Fibroblast of lung (primary cell): ENCODE data around the gene TNRC6C. TPM values are rescaled to one million over a fixed set of nuclear protein-coding genes. Genes with fewer than 3 reads are reported as not detected.

ENCODE experiments used
- DNase-seq, 2 donors: peaks; one replicate each; pipeline versions ENCODE4 v3.0.0 to v3.0.0-alpha.2; 2010; ENCODE audit warnings: low read depth in 2 of 2
- H2AFZ ChIP-seq: 2 replicates; pipeline ENCODE4 v1.5.1; 2012; ENCODE audit warnings: low read length, control low read depth, inconsistent platforms
- H3K27ac ChIP-seq: 2 replicates; pipeline ENCODE4 v1.5.1; 2011; ENCODE audit warnings: low read length, control low read depth; ENCODE audit not compliant: insufficient read depth
- H3K27me3 ChIP-seq: 2 replicates; pipeline ENCODE4 v1.5.1; 2011; ENCODE audit warnings: mild to moderate bottlenecking, low read length; ENCODE audit not compliant: control insufficient read depth, insufficient read depth
- H3K36me3 ChIP-seq: 2 replicates; pipeline ENCODE4 v1.5.1; 2011; ENCODE audit warnings: low read length; ENCODE audit not compliant: control insufficient read depth, insufficient read depth
- H3K4me1 ChIP-seq: 2 replicates; pipeline ENCODE4 v1.5.1; 2011; ENCODE audit warnings: low read length; ENCODE audit not compliant: control insufficient read depth, insufficient read depth; ENCODE audit errors: extremely low read depth
- H3K4me2 ChIP-seq: 2 replicates; pipeline ENCODE4 v1.5.1; 2011; ENCODE audit warnings: low read length, control low read depth; ENCODE audit not compliant: insufficient read depth; ENCODE audit errors: extremely low read depth
- H3K4me3 ChIP-seq, 4 experiments: fragments of 200-600 bp in 1 of 4; sonication (generic) in 1 of 4; replicated peaks in 1 of 4; 2 replicates each; pipeline ENCODE4 v1.5.1; 2011 to 2016; ENCODE audit warnings: low read length in 4 of 4, low read depth in 3 of 4, mild to moderate bottlenecking in 3 of 4, control low read depth in 2 of 4, inconsistent platforms in 1 of 4, mixed read lengths in 1 of 4; ENCODE audit not compliant: insufficient read depth in 1 of 4; ENCODE audit errors: control extremely low read depth in 1 of 4
- H3K79me2 ChIP-seq: 2 replicates; pipeline ENCODE4 v1.5.1; 2012; ENCODE audit warnings: mild to moderate bottlenecking, low read length, inconsistent platforms; ENCODE audit not compliant: control insufficient read depth, insufficient read depth
- H3K9ac ChIP-seq: 2 replicates; pipeline ENCODE4 v1.5.1; 2011; ENCODE audit warnings: mild to moderate bottlenecking, low read length, control low read depth; ENCODE audit not compliant: insufficient read depth
- H3K9me3 ChIP-seq: 2 replicates; pipeline ENCODE4 v1.5.1; 2012; ENCODE audit warnings: low read depth, low read length; ENCODE audit not compliant: control insufficient read depth, insufficient read depth
- H4K20me1 ChIP-seq: 2 replicates; pipeline ENCODE4 v1.5.1; 2011; ENCODE audit warnings: low read length; ENCODE audit not compliant: control insufficient read depth, insufficient read depth; ENCODE audit errors: extremely low read depth
- CTCF ChIP-seq, 2 donors: IDR thresholded peaks in 1 of 2; conservative IDR thresholded peaks in 1 of 2; 1 replicate in 1 of 2; 2 replicates in 1 of 2; pipeline ENCODE4 v1.5.1; 2011 to 2012; ENCODE audit warnings: low read length in 2 of 2, control low read depth in 1 of 2, inconsistent platforms in 1 of 2, low read depth in 1 of 2, mild to moderate bottlenecking in 1 of 2
- EZH2 ChIP-seq: IDR thresholded peaks from 2 replicates; pipeline ENCODE4 v1.5.1; 2012; ENCODE audit warnings: low read length, control low read depth, mild to moderate bottlenecking; ENCODE audit errors: missing control alignments
- polyA plus RNA-seq, 2 donors: library from polyadenylated mRNA; depleted of rRNA in 1 of 2; stranded (reverse) in 1 of 2; unstranded in 1 of 2; fragments of >200 nt; gene quantifications; 2 replicates each; pipeline ENCODE4 v1.2.1, GENCODE V29; 2011 to 2012; ENCODE audit warnings: missing spikeins in 1 of 2
- total RNA-seq: library from RNA; depleted of rRNA; stranded (reverse); fragments of >200 nt; gene quantifications from 2 replicates; pipeline ENCODE4 v1.2.1, GENCODE V29; 2014

TNRC6C gene
- total and polyA plus RNA-seq, 2 donors (not counting 1 experiment from before 2014, with no cell fraction given), result 2.1 to 4.6 TPM

GRCh38 chr17:78019367-78019975 is 61.0 kb downstream of the TNRC6C start:
- TF ChIP-seq EZH2 (no peak), CTCF (conservative IDR thresholded peaks at IDR 0.05 in 1 of 2, IDR thresholded peaks at IDR 0.05 in 1 of 2; ENCODE audit: low read depth in 1 of 2, low read length in 2 of 2) (peak; percentile 26 to 49)
- Histone ChIP-seq H3K36me3 (no peaks in the 10 kb centered on the region), H2AFZ (no peak overlapping the region), H3K9ac (no peak overlapping the region), H3K9me3 (no peaks in the 10 kb centered on the region), H3K4me2 (no peak overlapping the region), H3K79me2 (no peaks in the 10 kb centered on the region), H4K20me1 (no peaks in the 10 kb centered on the region), H3K4me1 (peaks cover 4% of the 10 kb centered on the region), H3K27ac (no peak overlapping the region), H3K4me3 (no peak overlapping the region), H3K27me3 (no peaks in the 10 kb centered on the region)
- DNase-seq, result peak; percentile 33 to 67

DNA sequence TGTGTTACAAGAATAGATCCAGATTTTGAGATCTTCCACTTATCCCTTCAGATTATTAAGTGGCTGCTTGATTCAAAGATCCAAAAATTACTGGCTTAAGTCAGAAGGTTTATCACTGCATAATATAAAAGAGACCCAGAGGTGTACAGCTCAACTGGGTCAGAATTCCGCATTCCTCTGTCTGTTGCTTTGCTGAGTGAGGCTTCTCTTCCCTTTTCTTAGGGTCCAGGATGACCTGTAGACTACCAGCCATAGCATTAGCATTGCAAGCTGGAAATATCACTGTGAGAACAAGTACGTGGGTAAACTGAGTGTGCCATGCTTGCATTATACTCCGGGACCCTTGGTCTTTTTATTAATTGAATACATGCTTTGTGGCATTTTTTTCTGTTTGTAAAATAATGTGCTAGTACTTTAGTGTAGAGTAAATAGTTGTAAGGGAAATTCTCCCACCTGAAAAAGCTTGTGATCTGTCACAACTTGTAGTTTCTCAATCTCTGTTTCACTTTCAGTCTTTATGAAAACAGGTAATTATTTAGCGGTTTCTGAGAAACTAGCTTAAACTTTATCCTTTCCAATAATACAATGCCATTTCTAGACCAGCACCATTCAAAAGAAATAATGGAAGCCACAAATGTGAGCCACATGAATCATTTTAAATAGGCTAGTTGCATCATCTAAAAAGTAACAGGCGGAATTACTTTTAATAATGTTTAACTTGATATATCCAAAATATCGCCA is 61.6 kb downstream of the TNRC6C start:
- Histone ChIP-seq H3K9ac (no peak overlapping the region), H3K9me3 (no peaks in the 10 kb centered on the region), H3K79me2 (no peaks in the 10 kb centered on the region), H3K27ac (no peak overlapping the region), H2AFZ (no peak overlapping the region), H3K4me3 (no peak overlapping the region), H3K4me1 (peaks cover 4% of the 10 kb centered on the region), H3K36me3 (no peaks in the 10 kb centered on the region), H3K27me3 (no peaks in the 10 kb centered on the region), H4K20me1 (no peaks in the 10 kb centered on the region), H3K4me2 (no peak overlapping the region)
- DNase-seq, result no peak
- TF ChIP-seq EZH2 (no peak), CTCF (conservative IDR thresholded peaks at IDR 0.05 in 1 of 2, IDR thresholded peaks at IDR 0.05 in 1 of 2; ENCODE audit: low read depth in 1 of 2, low read length in 2 of 2) (no peak)

GRCh38 chr17:78020717-78021108 is 62.2 kb downstream of the TNRC6C start:
- Histone ChIP-seq H3K9me3 (no peaks in the 10 kb centered on the region), H3K79me2 (no peaks in the 10 kb centered on the region), H3K4me3 (no peak overlapping the region), H2AFZ (no peak overlapping the region), H3K9ac (no peak overlapping the region), H3K4me2 (no peak overlapping the region), H3K36me3 (no peaks in the 10 kb centered on the region), H3K4me1 (peaks cover 4% of the 10 kb centered on the region), H3K27ac (no peak overlapping the region), H3K27me3 (no peaks in the 10 kb centered on the region), H4K20me1 (no peaks in the 10 kb centered on the region)
- TF ChIP-seq CTCF (conservative IDR thresholded peaks at IDR 0.05 in 1 of 2, IDR thresholded peaks at IDR 0.05 in 1 of 2; ENCODE audit: low read depth in 1 of 2, low read length in 2 of 2) (no peak), EZH2 (no peak)
- peak in 1 of 2 donors; percentile 3 for DNase-seq
